Measurements from ENCODE around the gene BCL11A. TPM values are rescaled to one million over a fixed set of nuclear protein-coding genes. Genes with fewer than 3 reads are reported as not detected.
"Not testable (repeated sequence)": the region's sequence is repeated elsewhere in the genome, so short reads cannot be mapped to it uniquely, and the experiment has no call there.

The BCL11A gene
- polyA plus RNA-seq, 1 donor, result 3.1 TPM

DNA sequence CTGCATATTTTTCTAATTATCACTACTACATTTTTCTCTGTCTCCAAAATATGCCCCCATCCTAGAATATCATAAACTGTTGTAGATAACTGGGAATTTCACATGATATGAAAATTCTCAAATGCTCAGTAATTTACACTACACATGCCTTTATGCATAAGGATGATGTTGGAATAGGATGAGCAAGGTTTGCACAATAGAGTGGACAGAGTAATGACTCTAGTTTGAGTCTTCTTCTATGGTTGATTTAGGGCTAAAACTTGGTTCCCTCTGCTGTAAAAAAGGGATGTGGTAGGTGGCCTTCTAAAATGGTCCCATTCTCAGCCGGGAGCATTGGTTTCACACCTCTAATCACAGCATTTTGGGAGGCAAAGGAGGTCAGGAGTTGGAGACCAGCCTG is 129.9 kb downstream of the BCL11A start:
- DNase-seq, result no peak

DNA sequence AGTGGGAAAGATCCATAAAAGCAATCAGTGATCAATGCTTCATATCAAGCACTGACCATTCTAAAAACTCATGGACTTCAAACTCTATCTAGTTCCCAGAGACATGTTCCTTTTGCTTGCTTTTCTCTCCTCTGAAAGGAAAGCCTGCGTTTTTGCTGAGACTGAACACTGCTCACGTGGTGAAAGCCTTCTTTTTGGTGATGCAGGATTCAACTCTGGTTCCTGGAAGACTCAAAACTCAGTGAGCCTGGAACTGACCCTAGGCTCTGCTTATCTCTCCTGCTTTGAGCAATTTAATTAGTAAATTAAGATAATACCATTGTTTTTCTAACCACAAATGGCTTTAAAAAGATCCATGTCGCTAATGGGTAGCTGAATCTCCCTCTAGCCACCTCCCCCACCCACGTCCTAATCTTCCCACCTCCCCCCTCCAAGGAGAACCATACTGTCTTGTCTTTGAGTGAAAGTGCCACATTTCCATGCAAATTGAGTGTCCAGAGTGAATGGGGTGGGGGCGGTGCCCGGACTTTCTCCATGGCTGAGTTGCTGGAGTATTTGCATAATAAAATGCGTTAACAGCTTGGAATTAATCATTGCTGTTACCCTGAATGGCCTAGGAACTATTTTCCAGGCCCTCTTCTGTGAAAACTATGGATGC is 130.5 kb downstream of the BCL11A start:
- DNase-seq, result no peak

DNA sequence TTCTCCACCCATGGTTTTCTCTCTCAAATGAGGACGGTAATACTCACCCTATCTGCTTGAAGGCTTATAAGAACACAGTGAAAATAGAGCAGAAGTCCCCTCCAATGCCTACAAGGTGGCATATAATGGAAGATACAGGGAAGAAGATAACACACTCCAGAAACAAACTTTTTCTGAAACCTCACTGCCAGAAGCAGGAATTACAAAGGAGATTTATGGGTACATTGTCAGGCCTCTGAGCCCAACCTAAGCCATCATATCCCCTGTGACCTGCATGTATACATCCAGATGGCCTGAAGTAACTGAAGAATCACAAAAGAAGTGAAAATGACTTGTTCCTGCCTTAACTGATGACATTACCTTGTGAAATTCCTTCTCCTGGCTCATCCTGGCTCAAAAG is 136.2 kb downstream of the BCL11A start:
- not testable (repeated sequence) for DNase-seq

DNA sequence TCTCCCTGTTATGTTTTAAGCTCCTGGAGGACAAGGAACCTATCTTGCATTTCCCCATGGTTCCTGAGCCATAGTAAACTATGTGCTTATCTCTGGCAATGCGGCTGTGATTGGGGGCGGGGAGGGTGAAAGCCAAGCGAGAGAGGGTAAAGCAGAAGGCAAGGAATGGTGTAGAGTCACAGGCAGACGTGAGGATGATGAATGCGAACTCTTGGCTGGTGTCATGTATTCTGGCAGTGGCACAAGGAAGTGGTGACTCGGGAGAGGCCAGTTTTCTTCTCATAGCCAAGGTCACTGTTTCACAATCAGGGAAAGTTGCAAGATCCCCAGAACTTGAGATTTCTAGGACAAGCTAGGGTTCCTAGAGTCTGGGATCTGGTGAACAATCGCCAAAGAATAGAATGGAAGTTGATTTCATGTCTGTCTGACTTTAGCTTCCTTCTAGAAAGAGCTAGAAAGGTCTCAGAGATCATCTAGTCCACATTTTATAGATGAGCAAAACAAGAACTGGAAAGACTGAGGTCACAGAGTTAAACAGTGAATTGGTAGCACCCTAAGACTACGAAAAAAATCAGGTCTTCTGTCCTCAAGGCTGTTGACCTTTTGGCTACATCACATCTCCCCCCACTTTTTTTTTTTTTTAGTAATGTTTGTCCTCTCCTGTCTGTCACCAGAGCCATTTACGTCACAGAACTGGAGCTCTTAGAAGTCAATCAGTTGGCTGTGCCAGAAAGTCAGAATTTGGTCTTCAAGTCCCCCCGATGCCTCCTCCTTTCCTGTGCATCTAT is 137.0 kb downstream of the BCL11A start:
- no peak for DNase-seq

DNA sequence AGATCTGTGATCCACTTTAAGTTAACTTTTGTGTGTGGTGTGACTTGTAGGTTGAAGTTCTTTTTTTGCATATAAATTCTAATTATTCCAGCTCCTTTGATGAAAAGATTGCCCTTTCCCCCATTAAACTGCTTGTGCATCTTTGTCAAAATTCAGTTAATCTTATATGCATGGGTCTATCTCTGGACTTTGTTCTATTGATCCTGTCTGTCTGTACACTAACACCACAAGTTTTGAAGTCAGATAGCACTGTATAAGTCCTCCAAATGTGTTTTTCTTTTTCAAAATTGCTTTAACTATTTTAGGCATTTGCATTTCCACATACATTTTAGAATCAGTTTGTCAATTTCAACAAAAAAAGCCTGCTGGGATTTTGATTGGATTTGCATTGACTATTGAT is 137.6 kb downstream of the BCL11A start:
- DNase-seq, result no peak

DNA sequence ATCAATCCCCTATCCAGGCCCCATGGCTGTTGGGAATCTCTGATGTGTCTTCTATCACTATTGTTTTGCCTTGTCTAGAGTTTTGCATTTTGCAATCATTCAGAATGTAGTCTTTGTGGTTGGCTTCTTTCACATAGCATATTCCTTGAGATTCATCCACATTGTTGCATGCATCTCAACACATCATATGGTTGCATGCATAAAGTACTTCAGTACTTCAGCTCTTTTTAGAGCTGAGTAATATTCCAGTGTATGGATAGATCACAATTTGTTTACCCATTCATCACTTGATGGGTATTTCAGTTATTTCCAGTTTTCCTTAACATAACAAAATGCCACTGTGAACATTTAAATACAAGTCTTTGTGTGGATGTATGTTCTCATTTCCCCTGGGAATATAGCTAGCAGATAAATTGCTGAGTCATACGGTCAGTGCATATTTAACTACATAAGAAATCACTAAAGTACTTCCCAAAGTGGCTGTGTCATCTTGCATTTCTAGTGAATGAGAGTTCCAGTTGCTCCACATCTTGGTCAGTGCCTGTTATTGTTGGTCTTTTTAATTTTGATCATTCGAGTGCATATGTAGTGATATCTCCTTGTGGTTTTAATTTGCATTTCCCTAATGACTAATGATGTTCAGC is 138.8 kb downstream of the BCL11A start:
- no peak for DNase-seq

DNA sequence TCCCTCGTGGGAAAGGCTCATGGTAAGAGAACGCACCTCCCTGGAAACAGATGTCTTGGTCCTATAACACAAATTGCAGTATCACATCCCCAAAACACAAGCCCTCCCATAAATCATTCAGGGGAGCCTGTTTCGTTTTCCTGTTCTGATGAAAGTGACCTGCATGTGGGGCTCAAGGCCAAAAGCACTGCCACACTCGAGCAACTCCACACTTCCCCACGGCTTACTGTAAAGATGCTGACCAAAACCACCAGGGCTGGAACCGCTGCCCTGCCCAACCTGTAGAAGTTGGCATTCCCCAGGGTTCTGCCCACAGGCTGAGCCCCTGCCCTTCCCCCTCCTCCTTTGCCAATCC is 139.7 kb downstream of the BCL11A start:
- DNase-seq, result no peak

DNA sequence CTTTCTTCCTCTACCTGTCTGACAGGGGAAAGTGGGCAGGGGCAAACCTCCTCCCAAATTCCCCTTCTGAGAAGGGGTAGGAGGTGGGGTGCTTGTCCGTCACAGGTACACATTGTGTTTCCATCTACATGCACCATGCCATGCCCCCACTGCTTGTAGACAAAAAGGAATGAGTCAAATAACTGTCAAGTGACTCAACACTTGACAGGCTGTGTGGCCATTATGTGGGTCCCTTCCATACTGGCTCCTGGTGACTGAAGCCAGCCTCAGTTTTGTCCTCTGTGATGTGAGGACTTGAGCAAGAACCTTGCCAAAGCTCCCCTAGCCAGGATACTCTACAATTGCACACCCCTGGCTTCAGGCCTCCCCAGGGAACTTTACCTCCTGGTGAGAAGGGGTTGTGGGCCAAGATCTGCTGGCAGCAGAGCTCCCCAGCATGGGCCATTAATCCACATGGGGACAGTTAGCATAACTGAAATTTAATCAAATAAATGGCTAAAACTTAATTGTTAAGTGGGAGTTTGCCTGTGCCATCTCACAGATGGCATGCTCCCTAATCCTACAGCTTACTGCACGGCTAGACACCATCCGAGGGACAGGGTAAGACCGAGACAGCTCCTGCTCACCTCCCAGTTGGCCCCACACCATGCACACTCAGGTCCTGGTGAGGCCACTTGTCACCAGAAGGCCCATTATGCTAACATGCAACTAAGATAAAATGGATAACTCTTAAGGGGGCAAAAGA is 140.2 kb downstream of the BCL11A start:
- no peak for DNase-seq

DNA sequence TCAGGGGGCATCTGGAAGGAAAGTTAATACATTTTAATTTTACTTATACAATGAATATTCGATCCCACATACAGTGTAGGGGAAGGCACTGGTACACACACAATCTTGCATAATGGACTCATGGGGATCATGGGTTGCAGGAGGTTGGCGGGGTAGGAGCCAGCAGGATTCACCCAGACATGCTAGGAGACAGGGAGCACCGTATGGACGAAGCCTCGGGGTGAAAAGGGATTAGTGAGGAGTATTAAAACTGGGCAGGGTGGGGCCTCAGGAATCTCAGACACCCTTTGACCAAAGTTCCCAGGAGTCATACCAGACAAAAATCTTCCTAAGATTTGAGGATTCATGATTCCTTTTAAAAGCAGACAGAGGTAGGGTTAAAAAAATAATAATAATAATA is 140.8 kb downstream of the BCL11A start:
- DNase-seq, result no peak

DNA sequence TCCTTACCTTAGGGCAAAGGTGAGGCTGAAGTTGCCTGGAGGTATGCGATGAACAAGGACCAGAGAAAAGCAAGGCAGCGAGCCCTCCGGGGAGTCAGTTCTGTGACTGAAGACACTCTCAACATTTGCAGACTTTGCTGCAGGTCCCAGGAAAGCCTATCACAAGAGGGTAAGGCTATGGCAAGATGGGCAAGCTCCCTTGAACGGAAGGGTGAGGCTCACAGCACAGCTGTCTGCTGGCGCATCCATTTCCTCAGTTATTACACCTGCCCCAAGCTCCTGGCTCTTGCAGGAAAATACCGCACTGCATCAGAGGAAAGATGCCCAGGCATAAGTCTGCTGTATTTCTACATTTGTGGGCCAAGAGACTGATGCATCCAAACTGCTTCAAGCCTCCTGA is 141.4 kb downstream of the BCL11A start:
- DNase-seq, result no peak

DNA sequence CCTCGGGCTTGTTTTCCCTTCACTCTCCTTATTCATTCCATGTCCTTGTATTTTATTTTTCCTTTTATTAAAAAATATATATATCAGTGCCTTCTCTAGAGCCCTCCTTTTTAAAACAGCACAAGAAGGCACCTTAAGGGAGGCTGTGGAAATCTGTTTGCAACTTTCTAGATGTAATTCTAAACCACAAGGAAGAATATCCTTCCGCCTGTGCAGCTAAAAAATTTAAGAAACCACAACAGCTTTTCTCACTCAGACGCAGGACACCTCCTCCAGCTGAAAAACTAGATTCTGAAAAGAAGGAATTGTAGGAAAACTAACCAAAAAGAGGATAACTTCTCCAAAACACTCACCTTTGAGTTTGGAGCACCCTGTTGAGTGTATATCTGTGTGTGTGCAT is 142.2 kb downstream of the BCL11A start:
- DNase-seq, result no peak

DNA sequence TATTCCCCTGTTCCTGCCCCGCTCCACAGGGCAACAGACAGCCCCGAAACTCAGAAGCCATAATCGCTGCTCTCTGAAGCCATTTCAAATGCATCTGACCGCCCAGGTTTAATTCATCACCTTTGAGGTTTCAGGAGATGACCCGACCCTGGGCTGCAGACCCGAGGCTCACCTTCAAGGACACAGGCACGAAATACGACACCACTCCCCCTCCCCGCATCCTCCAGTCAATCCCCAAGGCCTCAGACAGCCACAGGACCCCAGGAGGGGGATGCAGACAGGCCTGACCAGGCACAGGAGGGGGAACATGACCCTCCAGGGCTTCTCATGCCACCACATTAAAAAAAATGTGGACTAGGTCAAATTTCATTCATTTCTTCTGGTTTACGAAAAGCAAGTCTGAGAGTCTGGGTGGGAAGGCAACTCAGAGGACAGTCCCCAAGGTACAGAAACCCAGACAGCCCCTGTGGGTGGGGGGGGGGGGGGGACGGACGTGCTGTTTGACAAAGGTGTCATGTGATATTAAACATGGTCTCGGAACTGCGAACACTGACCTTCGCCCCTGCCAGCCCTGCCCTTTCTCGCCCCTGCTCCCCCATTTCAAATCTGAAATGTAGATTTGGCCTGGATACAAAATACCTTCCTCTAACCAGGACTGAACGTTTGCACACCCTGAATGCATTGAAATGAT is 142.9 kb downstream of the BCL11A start:
- DNase-seq, result no peak

DNA sequence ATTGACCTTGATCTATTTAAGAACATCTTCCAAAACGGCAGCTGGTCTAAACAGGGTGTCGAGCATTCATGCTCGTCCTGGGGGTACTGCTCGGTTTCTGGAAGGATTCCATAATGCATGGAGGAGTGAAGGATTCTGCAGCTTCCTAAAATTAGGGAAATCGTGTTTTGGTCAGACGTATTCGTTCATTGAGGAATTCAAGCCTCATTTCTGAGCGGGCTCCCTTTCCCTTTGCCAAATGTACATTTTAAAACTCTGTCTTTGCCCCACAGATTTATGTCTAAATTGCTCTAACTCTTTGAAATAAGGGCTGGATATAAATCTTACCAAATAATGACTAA is 144.0 kb downstream of the BCL11A start:
- no peak for DNase-seq

DNA sequence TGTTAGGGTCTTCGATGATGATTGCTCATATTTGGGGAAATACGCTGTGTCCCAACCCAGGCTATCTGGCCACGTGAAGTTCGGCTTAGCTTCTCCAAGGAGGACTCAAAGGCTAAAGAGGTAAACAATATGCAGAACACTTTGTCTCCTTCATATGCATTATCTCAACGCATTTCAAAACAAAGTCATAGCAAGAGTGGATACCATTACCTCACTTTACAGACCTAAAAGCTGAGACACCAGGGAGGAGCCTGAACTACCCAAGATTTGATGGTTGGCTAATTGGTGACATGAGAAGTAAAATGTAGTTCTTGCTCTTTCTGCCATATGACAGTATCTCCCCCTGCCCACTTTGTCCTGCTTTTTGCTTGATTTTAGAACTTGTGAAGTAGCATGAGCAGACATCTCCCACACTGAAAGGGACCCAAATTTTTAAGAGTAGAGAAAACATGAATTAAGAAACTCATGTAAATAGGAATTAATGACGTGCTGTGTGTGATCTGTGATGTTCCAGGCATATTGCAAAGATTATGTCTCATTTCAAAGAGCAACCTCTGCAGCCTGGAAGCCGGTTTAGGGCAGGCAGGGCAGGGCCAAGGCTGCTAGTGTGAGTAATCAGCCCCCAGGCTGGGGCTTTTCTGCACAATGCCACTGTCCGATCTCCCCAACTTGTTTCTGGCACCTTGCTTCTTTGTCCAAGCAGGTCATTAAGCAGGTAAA is 144.5 kb downstream of the BCL11A start:
- no peak for DNase-seq

DNA sequence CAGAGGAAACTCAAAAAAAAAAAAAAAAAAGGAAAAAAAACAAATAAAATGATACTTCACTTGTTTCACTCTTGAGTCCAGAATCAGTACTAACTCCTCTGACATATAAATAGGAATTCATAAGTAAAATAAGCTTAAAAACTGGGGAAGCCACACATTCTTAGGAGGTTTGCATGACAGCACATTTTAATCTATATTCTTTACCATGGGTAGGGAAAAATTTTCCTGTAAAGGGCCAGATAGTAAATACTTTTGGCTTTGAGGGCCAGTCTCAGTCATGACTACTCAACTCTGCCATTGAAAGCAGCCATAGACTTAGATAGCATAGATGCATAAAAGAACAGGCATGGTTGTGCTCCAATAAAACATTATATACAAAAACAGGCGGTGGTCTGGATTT is 145.2 kb downstream of the BCL11A start:
- DNase-seq, result no peak

DNA sequence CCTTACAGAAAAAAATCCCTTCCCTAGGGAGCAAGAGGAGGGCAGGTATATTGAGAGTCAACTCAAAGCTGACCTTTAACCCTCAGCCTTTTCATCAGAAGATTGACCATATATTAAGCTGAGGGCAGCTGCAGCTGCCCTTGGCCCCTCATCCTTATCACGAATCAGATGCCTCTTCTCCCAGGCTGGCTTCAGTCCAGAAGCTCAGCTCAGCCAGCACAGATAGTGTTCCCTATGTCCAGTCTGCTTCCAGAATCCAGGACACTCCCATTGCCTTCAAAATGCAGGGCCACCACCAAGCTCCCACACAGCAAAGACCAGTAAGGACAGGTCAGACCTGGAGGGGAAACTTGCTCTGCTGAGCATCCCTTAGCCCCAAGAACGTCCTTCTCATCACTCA is 146.1 kb downstream of the BCL11A start:
- no peak for DNase-seq

DNA sequence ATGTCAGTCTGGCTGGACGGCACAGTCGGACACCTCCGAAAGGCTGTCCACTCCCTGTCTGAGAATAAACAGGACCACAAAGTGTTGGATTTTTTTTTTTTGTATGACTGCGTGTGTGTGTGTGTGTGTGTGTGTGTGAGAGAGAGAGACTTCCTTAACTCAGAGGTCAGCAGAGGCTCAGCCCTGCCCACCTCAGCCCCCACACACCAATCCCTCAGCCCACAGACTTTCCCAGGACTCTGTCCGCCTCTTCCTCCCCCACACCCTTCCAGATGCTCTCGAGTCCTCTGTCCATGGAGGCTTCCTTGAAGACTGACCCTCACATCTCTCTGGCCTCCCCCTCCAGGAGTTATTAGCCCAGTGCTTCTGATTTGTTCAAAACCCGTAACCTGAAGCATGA is 147.3 kb downstream of the BCL11A start:
- DNase-seq, result no peak

DNA sequence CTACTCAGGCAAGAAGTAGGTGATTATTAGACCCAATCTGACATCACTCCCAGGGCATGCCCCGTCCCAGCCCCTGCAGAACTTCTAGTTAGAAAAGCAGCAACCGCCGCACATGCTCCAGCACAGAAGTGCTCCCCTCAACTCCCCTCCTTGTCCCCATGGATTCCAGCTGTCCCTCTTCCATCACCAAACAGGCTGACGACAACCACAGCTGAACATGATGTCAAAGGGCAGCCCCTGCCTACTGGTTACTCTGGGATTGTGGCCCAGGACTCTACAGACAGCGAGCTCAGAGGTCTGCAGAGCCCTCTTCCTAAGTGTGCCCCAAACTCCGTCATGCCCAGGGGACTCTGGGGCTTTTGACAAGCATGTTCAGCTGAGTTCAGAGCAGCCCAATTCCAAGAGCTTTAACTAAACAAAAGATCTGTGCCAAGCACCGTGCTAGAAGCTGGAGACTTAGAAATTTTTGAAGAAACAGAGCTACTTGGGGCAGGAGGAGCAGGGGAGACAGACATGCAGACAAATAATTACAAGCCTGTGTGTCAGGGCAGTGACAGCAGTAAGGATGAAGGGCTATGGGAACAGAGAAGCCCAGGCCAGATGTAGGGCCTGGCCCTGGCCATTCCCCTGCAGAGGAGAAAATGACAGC is 148.1 kb downstream of the BCL11A start:
- DNase-seq, result no peak
